IMR-90 (cell line): Measurements from ENCODE around the gene CHRDL1. TPM values are rescaled to one million over a fixed set of nuclear protein-coding genes. Genes with fewer than 3 reads are reported as not detected.

Experiments used
- ATAC-seq: fragments of 200-7000 bp; cut with Tn5 transposase; 2 replicates; pipeline ENCODE4 v1.9.1; 2020; ENCODE audit warnings: low read depth, mild to moderate bottlenecking, moderate library complexity
- BruUV-seq: library from RNA; stranded (reverse); fragments of 400-500 nt; replicated peaks from 2 replicates; lab custom pipeline; 2021; lab: Mats Ljungman, UMichigan
- CTCF ChIA-PET: fragments of 300-600 bp; formaldehyde crosslinking; extraction: SDS; loops from one replicate; lab custom pipeline; 2021; ENCODE audit warnings: antibody characterized with exemption; lab: Yijun Ruan, JAX
- POLR2A ChIA-PET: fragments of 300-600 bp; sonication (Branson Sonifier 250); formaldehyde crosslinking; loops from one replicate; lab custom pipeline; 2022; ENCODE audit warnings: antibody characterized with exemption; ENCODE audit not compliant: unreplicated experiment; lab: Charles Lee
- DNase-seq: peaks from one replicate; pipeline ENCODE4 v3.0.0; 2013
- H2AFZ ChIP-seq: replicated peaks from 2 replicates; pipeline ENCODE3; 2013; ENCODE audit warnings: low read length, mild to moderate bottlenecking; ENCODE audit not compliant: poor library complexity
- H2AK5ac ChIP-seq: 2 replicates; pipeline ENCODE4 v1.6.1; 2013; ENCODE audit warnings: low read depth, low read length, inconsistent platforms
- H2AK9ac ChIP-seq: replicated peaks from 2 replicates; pipeline ENCODE3; 2013; ENCODE audit warnings: mild to moderate bottlenecking, low read depth, low read length, moderate library complexity; ENCODE audit not compliant: poor library complexity
- H2BK120ac ChIP-seq: 2 replicates; pipeline ENCODE4 v1.6.1; 2013; ENCODE audit warnings: low read depth, low read length, inconsistent platforms
- H2BK15ac ChIP-seq: 3 replicates; pipeline ENCODE4 v1.6.1; 2013; ENCODE audit warnings: low read depth, low read length, inconsistent platforms
- H2BK20ac ChIP-seq: 2 replicates; pipeline ENCODE4 v1.6.1; 2013; ENCODE audit warnings: low read depth, mild to moderate bottlenecking, inconsistent platforms, low read length, moderate library complexity
- H2BK5ac ChIP-seq: 2 replicates; pipeline ENCODE4 v1.6.1; 2013; ENCODE audit warnings: mild to moderate bottlenecking, low read depth, low read length, inconsistent platforms; ENCODE audit not compliant: poor library complexity, severe bottlenecking
- H3K14ac ChIP-seq: replicated peaks from 2 replicates; pipeline ENCODE4 v1.6.1; 2013; ENCODE audit warnings: low read depth, low read length, inconsistent platforms
- H3K18ac ChIP-seq: 2 replicates; pipeline ENCODE4 v1.6.1; 2013; ENCODE audit warnings: low read depth, low read length, control low read depth
- H3K23ac ChIP-seq: 2 replicates; pipeline ENCODE4 v1.6.1; 2013; ENCODE audit warnings: low read depth, low read length, inconsistent platforms
- H3K27ac ChIP-seq: 2 replicates; pipeline ENCODE4 v1.5.1; 2013; ENCODE audit warnings: mild to moderate bottlenecking, control low read depth, low read length; ENCODE audit not compliant: insufficient read depth
- H3K27me3 ChIP-seq: 2 replicates; pipeline ENCODE4 v1.6.1; 2013; ENCODE audit warnings: low read length; ENCODE audit not compliant: control insufficient read depth, insufficient read depth
- H3K36me3 ChIP-seq: 2 replicates; pipeline ENCODE4 v1.6.1; 2013; ENCODE audit warnings: low read length, mixed read lengths; ENCODE audit not compliant: control insufficient read depth, insufficient read depth
- H3K4ac ChIP-seq: 2 replicates; pipeline ENCODE4 v1.6.1; 2013; ENCODE audit warnings: low read depth, low read length, inconsistent platforms
- H3K4me1 ChIP-seq: 2 replicates; pipeline ENCODE4 v1.6.1; 2013; ENCODE audit warnings: low read length, mixed read lengths; ENCODE audit not compliant: control insufficient read depth, insufficient read depth
- H3K4me2 ChIP-seq: 2 replicates; pipeline ENCODE4 v1.6.1; 2013; ENCODE audit warnings: low read depth, mild to moderate bottlenecking, control low read depth, low read length, moderate library complexity
- H3K4me3 ChIP-seq: 2 replicates; pipeline ENCODE4 v1.5.1; 2013; ENCODE audit warnings: low read depth, mild to moderate bottlenecking, control low read depth, low read length, moderate library complexity; ENCODE audit not compliant: insufficient read depth
- H3K56ac ChIP-seq: 2 replicates; pipeline ENCODE4 v1.6.1; 2013; ENCODE audit warnings: low read length, inconsistent platforms; ENCODE audit not compliant: insufficient read depth; ENCODE audit errors: extremely low read depth
- H3K79me1 ChIP-seq, 2 experiments: 2 replicates each; pipeline ENCODE4 v1.6.1; 2013; ENCODE audit warnings: low read length in 2 of 2, inconsistent platforms in 1 of 2, low read depth in 1 of 2
- H3K9ac ChIP-seq: 2 replicates; pipeline ENCODE4 v1.6.1; 2013; ENCODE audit warnings: low read depth, low read length, control low read depth
- H3K9me1 ChIP-seq: 2 replicates; pipeline ENCODE4 v1.6.1; 2013; ENCODE audit warnings: low read length, inconsistent platforms; ENCODE audit not compliant: insufficient read depth
- H3K9me3 ChIP-seq: 2 replicates; pipeline ENCODE4 v1.6.1; 2013; ENCODE audit warnings: low read length; ENCODE audit not compliant: control insufficient read depth, insufficient read depth
- H4K20me1 ChIP-seq: 2 replicates; pipeline ENCODE4 v1.6.1; 2013; ENCODE audit warnings: low read length, inconsistent platforms; ENCODE audit not compliant: insufficient read depth
- H4K5ac ChIP-seq: 2 replicates; pipeline ENCODE4 v1.6.1; 2013; ENCODE audit warnings: mild to moderate bottlenecking, low read depth, low read length, control low read depth
- H4K8ac ChIP-seq, 2 experiments: 2 replicates each; pipeline ENCODE4 v1.6.1; 2013; ENCODE audit warnings: low read depth in 2 of 2, low read length in 2 of 2, control low read depth in 1 of 2, inconsistent platforms in 1 of 2
- H4K91ac ChIP-seq: 2 replicates; pipeline ENCODE4 v1.6.1; 2013; ENCODE audit warnings: low read depth, low read length, inconsistent platforms; ENCODE audit not compliant: insufficient read depth
- RCOR1 ChIP-seq: IDR thresholded peaks from 2 replicates; pipeline ENCODE4 v1.6.1; 2012; ENCODE audit warnings: mild to moderate bottlenecking, low read length, improper control_type of control experiment; ENCODE audit not compliant: insufficient replicate concordance
- SMC3 ChIP-seq: fragments of 150-350 bp; IDR thresholded peaks from 2 replicates; pipeline ENCODE4 v1.6.1; 2016; ENCODE audit warnings: low read depth, mild to moderate bottlenecking, antibody characterized with exemption, low read length, moderate library complexity
- WGBS, 2 experiments: methylation state at CpG; one replicate each; pipeline versions ENCODE4 v1.1.5 to v1.1.7; 2013; ENCODE audit warnings: missing lambda C conversion rate in 2 of 2; ENCODE audit not compliant: insufficient read length in 1 of 2; ENCODE audit errors: extremely low coverage in 2 of 2; 5-methylcytosine and 5-hydroxymethylcytosine counted together
- dilution Hi-C: fragments of 300-500 bp; cut with HindIII; formaldehyde crosslinking; loops from one replicate; pipeline ENCODE4 v1.14.3; 2018; ENCODE audit warnings: low sequenced_read_pairs; ENCODE audit not compliant: unreplicated experiment
- in situ Hi-C: fragments of 300-500 bp; cut with MboI; formaldehyde crosslinking; loops from 3 replicates; pipeline ENCODE4 v1.14.3; 2019; ENCODE audit warnings: low sequenced_read_pairs, inconsistent platforms, mixed read lengths
- intact Hi-C: fragments of 100-400 bp; cut with micrococcal nuclease; formaldehyde crosslinking; loops from 2 replicates; pipeline ENCODE4 v1.10.0; 2022
- polyA plus RNA-seq, 3 experiments: library from polyadenylated mRNA; depleted of rRNA; stranded (reverse); fragments of >200 nt; gene quantifications; 2 replicates each; pipeline ENCODE4 v1.2.3, GENCODE V29; 2012; ENCODE audit warnings: low replicate concordance in 1 of 3
- total RNA-seq: library from RNA; depleted of rRNA; stranded (reverse); fragments of >200 nt; gene quantifications from 2 replicates; pipeline ENCODE4 v1.2.3, GENCODE V29; 2012

CHRDL1 gene
- total and polyA plus RNA-seq, 2 of the 4 experiments (the other 2 are of a cell fraction) = 0.36 to 0.58 TPM

DNA sequence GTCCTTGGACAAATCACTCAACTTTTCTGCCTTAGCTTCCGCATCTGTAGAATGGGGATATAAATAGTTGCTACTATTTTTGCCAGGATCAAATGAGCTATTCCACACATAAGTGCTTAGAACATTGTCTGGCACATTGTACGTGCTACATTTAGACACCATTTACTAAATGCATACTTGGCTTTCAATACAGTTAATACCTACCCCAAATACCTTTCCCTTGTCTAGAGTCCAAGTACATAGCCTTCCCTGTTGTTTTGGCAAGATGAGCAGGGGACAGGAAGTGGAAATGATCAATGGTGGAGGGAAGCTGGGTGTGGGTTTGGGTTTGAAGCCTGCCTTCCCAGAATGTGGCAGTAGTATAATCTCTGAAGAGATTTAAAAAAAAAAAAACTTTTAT is 82.0 kb downstream of the CHRDL1 start:
- CTCF ChIA-PET = no interaction called here

More for the DNA sequence above, 82.0 kb downstream of the CHRDL1 start:
- DNase-seq = no peak
- Histone ChIP-seq H4K20me1 (no peaks in the 10 kb centered on the region), H3K23ac (no peak overlapping the region), H4K91ac (no peak overlapping the region), H3K36me3 (no peaks in the 10 kb centered on the region), H3K14ac (no peak overlapping the region), H3K9ac (no peak overlapping the region), H2AK9ac (no peak overlapping the region), H3K9me3 (no peaks in the 10 kb centered on the region), H4K8ac (no peak overlapping the region), H3K4ac (no peak overlapping the region), H2BK120ac (no peak overlapping the region), H3K18ac (no peak overlapping the region), H3K27ac (no peak overlapping the region), H3K27me3 (peaks cover 14% of the 10 kb centered on the region), H4K5ac (no peak overlapping the region), H3K4me1 (no peaks in the 10 kb centered on the region), H2BK15ac (no peak overlapping the region), H3K9me1 (no peaks in the 10 kb centered on the region), H3K56ac (no peak overlapping the region), H3K4me3 (no peak overlapping the region), H2AK5ac (no peak overlapping the region), H2AFZ (no peak overlapping the region), H3K4me2 (no peak overlapping the region), H2BK20ac (no peak overlapping the region), H3K79me1 (no peaks in the 10 kb centered on the region), H2BK5ac (no peak overlapping the region)
- intact Hi-C loops = no loop called here
- POLR2A ChIA-PET = no interaction called here
- in situ Hi-C loops = no loop called here
- TF ChIP-seq SMC3 (no peak), RCOR1 (no peak)
- no peak for ATAC-seq
- no TSS peak for BruUV-seq
- dilution Hi-C loops = no loop called here
- WGBS, 2 experiments = no CpG with 5 or more reads among the region's 2 CpGs
